IMR-90 (cell line): Measurements from ENCODE around the gene XCL1. TPM values are rescaled to one million over a fixed set of nuclear protein-coding genes. Genes with fewer than 3 reads are reported as not detected.

Experiments used
- ATAC-seq: fragments of 200-7000 bp; cut with Tn5 transposase; 2 replicates; pipeline ENCODE4 v1.9.1; 2020; ENCODE audit warnings: low read depth, mild to moderate bottlenecking, moderate library complexity
- BruUV-seq: library from RNA; stranded (reverse); fragments of 400-500 nt; replicated peaks from 2 replicates; lab custom pipeline; 2021; lab: Mats Ljungman, UMichigan
- CTCF ChIA-PET: fragments of 300-600 bp; formaldehyde crosslinking; extraction: SDS; loops from one replicate; lab custom pipeline; 2021; ENCODE audit warnings: antibody characterized with exemption; lab: Yijun Ruan, JAX
- POLR2A ChIA-PET: fragments of 300-600 bp; sonication (Branson Sonifier 250); formaldehyde crosslinking; loops from one replicate; lab custom pipeline; 2022; ENCODE audit warnings: antibody characterized with exemption; ENCODE audit not compliant: unreplicated experiment; lab: Charles Lee
- DNase-seq: peaks from one replicate; pipeline ENCODE4 v3.0.0; 2013
- H2AFZ ChIP-seq: replicated peaks from 2 replicates; pipeline ENCODE3; 2013; ENCODE audit warnings: low read length, mild to moderate bottlenecking; ENCODE audit not compliant: poor library complexity
- H2AK5ac ChIP-seq: 2 replicates; pipeline ENCODE4 v1.6.1; 2013; ENCODE audit warnings: low read depth, low read length, inconsistent platforms
- H2AK9ac ChIP-seq: replicated peaks from 2 replicates; pipeline ENCODE3; 2013; ENCODE audit warnings: mild to moderate bottlenecking, low read depth, low read length, moderate library complexity; ENCODE audit not compliant: poor library complexity
- H2BK120ac ChIP-seq: 2 replicates; pipeline ENCODE4 v1.6.1; 2013; ENCODE audit warnings: low read depth, low read length, inconsistent platforms
- H2BK15ac ChIP-seq: 3 replicates; pipeline ENCODE4 v1.6.1; 2013; ENCODE audit warnings: low read depth, low read length, inconsistent platforms
- H2BK20ac ChIP-seq: 2 replicates; pipeline ENCODE4 v1.6.1; 2013; ENCODE audit warnings: low read depth, mild to moderate bottlenecking, inconsistent platforms, low read length, moderate library complexity
- H2BK5ac ChIP-seq: 2 replicates; pipeline ENCODE4 v1.6.1; 2013; ENCODE audit warnings: mild to moderate bottlenecking, low read depth, low read length, inconsistent platforms; ENCODE audit not compliant: poor library complexity, severe bottlenecking
- H3K14ac ChIP-seq: replicated peaks from 2 replicates; pipeline ENCODE4 v1.6.1; 2013; ENCODE audit warnings: low read depth, low read length, inconsistent platforms
- H3K18ac ChIP-seq: 2 replicates; pipeline ENCODE4 v1.6.1; 2013; ENCODE audit warnings: low read depth, low read length, control low read depth
- H3K23ac ChIP-seq: 2 replicates; pipeline ENCODE4 v1.6.1; 2013; ENCODE audit warnings: low read depth, low read length, inconsistent platforms
- H3K27ac ChIP-seq: 2 replicates; pipeline ENCODE4 v1.5.1; 2013; ENCODE audit warnings: mild to moderate bottlenecking, control low read depth, low read length; ENCODE audit not compliant: insufficient read depth
- H3K27me3 ChIP-seq: 2 replicates; pipeline ENCODE4 v1.6.1; 2013; ENCODE audit warnings: low read length; ENCODE audit not compliant: control insufficient read depth, insufficient read depth
- H3K36me3 ChIP-seq: 2 replicates; pipeline ENCODE4 v1.6.1; 2013; ENCODE audit warnings: low read length, mixed read lengths; ENCODE audit not compliant: control insufficient read depth, insufficient read depth
- H3K4ac ChIP-seq: 2 replicates; pipeline ENCODE4 v1.6.1; 2013; ENCODE audit warnings: low read depth, low read length, inconsistent platforms
- H3K4me1 ChIP-seq: 2 replicates; pipeline ENCODE4 v1.6.1; 2013; ENCODE audit warnings: low read length, mixed read lengths; ENCODE audit not compliant: control insufficient read depth, insufficient read depth
- H3K4me2 ChIP-seq: 2 replicates; pipeline ENCODE4 v1.6.1; 2013; ENCODE audit warnings: low read depth, mild to moderate bottlenecking, control low read depth, low read length, moderate library complexity
- H3K4me3 ChIP-seq: 2 replicates; pipeline ENCODE4 v1.5.1; 2013; ENCODE audit warnings: low read depth, mild to moderate bottlenecking, control low read depth, low read length, moderate library complexity; ENCODE audit not compliant: insufficient read depth
- H3K56ac ChIP-seq: 2 replicates; pipeline ENCODE4 v1.6.1; 2013; ENCODE audit warnings: low read length, inconsistent platforms; ENCODE audit not compliant: insufficient read depth; ENCODE audit errors: extremely low read depth
- H3K79me1 ChIP-seq, 2 experiments: 2 replicates each; pipeline ENCODE4 v1.6.1; 2013; ENCODE audit warnings: low read length in 2 of 2, inconsistent platforms in 1 of 2, low read depth in 1 of 2
- H3K9ac ChIP-seq: 2 replicates; pipeline ENCODE4 v1.6.1; 2013; ENCODE audit warnings: low read depth, low read length, control low read depth
- H3K9me1 ChIP-seq: 2 replicates; pipeline ENCODE4 v1.6.1; 2013; ENCODE audit warnings: low read length, inconsistent platforms; ENCODE audit not compliant: insufficient read depth
- H3K9me3 ChIP-seq: 2 replicates; pipeline ENCODE4 v1.6.1; 2013; ENCODE audit warnings: low read length; ENCODE audit not compliant: control insufficient read depth, insufficient read depth
- H4K20me1 ChIP-seq: 2 replicates; pipeline ENCODE4 v1.6.1; 2013; ENCODE audit warnings: low read length, inconsistent platforms; ENCODE audit not compliant: insufficient read depth
- H4K5ac ChIP-seq: 2 replicates; pipeline ENCODE4 v1.6.1; 2013; ENCODE audit warnings: mild to moderate bottlenecking, low read depth, low read length, control low read depth
- H4K8ac ChIP-seq, 2 experiments: 2 replicates each; pipeline ENCODE4 v1.6.1; 2013; ENCODE audit warnings: low read depth in 2 of 2, low read length in 2 of 2, control low read depth in 1 of 2, inconsistent platforms in 1 of 2
- H4K91ac ChIP-seq: 2 replicates; pipeline ENCODE4 v1.6.1; 2013; ENCODE audit warnings: low read depth, low read length, inconsistent platforms; ENCODE audit not compliant: insufficient read depth
- BHLHE40 ChIP-seq: fragments of 150-350 bp; IDR thresholded peaks from 2 replicates; pipeline ENCODE4 v1.6.1; 2016; ENCODE audit warnings: mild to moderate bottlenecking, low read depth, low read length
- CEBPB ChIP-seq: IDR thresholded peaks from 2 replicates; pipeline ENCODE4 v1.6.1; 2012; ENCODE audit warnings: low read depth, low read length, improper control_type of control experiment
- CHD1 ChIP-seq: IDR thresholded peaks from 2 replicates; pipeline ENCODE4 v1.6.1; 2012; ENCODE audit warnings: low read depth, low read length, improper control_type of control experiment
- MAFK ChIP-seq: IDR thresholded peaks from 2 replicates; pipeline ENCODE4 v1.6.1; 2012; ENCODE audit warnings: low read depth, low read length, improper control_type of control experiment
- MXI1 ChIP-seq: IDR thresholded peaks from 2 replicates; pipeline ENCODE4 v1.6.1; 2012; ENCODE audit warnings: low read depth, mild to moderate bottlenecking, low read length, moderate library complexity, borderline replicate concordance
- NFE2L2 ChIP-seq: fragments of 150-350 bp; IDR thresholded peaks from 2 replicates; pipeline ENCODE4 v1.6.1; 2016; ENCODE audit warnings: low read depth, mild to moderate bottlenecking, low read length
- RCOR1 ChIP-seq: IDR thresholded peaks from 2 replicates; pipeline ENCODE4 v1.6.1; 2012; ENCODE audit warnings: mild to moderate bottlenecking, low read length, improper control_type of control experiment; ENCODE audit not compliant: insufficient replicate concordance
- RFX5 ChIP-seq: IDR thresholded peaks from 2 replicates; pipeline ENCODE4 v1.8.0; 2012; ENCODE audit warnings: low read depth, mild to moderate bottlenecking, low read length, moderate library complexity
- WGBS, 2 experiments: methylation state at CpG; one replicate each; pipeline versions ENCODE4 v1.1.5 to v1.1.7; 2013; ENCODE audit warnings: missing lambda C conversion rate in 2 of 2; ENCODE audit not compliant: insufficient read length in 1 of 2; ENCODE audit errors: extremely low coverage in 2 of 2; 5-methylcytosine and 5-hydroxymethylcytosine counted together
- dilution Hi-C: fragments of 300-500 bp; cut with HindIII; formaldehyde crosslinking; loops from one replicate; pipeline ENCODE4 v1.14.3; 2018; ENCODE audit warnings: low sequenced_read_pairs; ENCODE audit not compliant: unreplicated experiment
- in situ Hi-C: fragments of 300-500 bp; cut with MboI; formaldehyde crosslinking; loops from 3 replicates; pipeline ENCODE4 v1.14.3; 2019; ENCODE audit warnings: low sequenced_read_pairs, inconsistent platforms, mixed read lengths
- intact Hi-C: fragments of 100-400 bp; cut with micrococcal nuclease; formaldehyde crosslinking; loops from 2 replicates; pipeline ENCODE4 v1.10.0; 2022
- polyA plus RNA-seq, 3 experiments: library from polyadenylated mRNA; depleted of rRNA; stranded (reverse); fragments of >200 nt; gene quantifications; 2 replicates each; pipeline ENCODE4 v1.2.3, GENCODE V29; 2012; ENCODE audit warnings: low replicate concordance in 1 of 3
- total RNA-seq: library from RNA; depleted of rRNA; stranded (reverse); fragments of >200 nt; gene quantifications from 2 replicates; pipeline ENCODE4 v1.2.3, GENCODE V29; 2012
- TF ChIP-seq, protein P1 (sequence below): fragments of 150-350 bp; IDR thresholded peaks from 2 replicates; pipeline ENCODE4 v1.6.1; 2016; ENCODE audit warnings: low read depth, mild to moderate bottlenecking, low read length, moderate library complexity, borderline replicate concordance

Gene XCL1
- total and polyA plus RNA-seq, 2 of the 4 experiments (the other 2 are of a cell fraction), result not detected

GRCh38 chr1:168582688-168583336 lies 6.4 kb downstream of the XCL1 start:
- H3K79me1 ChIP-seq, result no peaks in the 10 kb centered on the region
- no peaks in the 10 kb centered on the region for H3K27me3 ChIP-seq
- H3K9ac ChIP-seq, result no peak overlapping the region
- H3K27ac ChIP-seq, result no peak overlapping the region
- H3K23ac ChIP-seq, result no peak overlapping the region
- DNase-seq (peak; percentile 8), ATAC-seq (peak; percentile 37; the same call in 1 of the 2 replicates)
- TF ChIP-seq, protein P1, sequence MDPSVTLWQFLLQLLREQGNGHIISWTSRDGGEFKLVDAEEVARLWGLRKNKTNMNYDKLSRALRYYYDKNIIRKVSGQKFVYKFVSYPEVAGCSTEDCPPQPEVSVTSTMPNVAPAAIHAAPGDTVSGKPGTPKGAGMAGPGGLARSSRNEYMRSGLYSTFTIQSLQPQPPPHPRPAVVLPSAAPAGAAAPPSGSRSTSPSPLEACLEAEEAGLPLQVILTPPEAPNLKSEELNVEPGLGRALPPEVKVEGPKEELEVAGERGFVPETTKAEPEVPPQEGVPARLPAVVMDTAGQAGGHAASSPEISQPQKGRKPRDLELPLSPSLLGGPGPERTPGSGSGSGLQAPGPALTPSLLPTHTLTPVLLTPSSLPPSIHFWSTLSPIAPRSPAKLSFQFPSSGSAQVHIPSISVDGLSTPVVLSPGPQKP, result no peak
- TF ChIP-seq MAFK, result no peak
- no peak for TF ChIP-seq NFE2L2
- no peak for TF ChIP-seq RCOR1
- TF ChIP-seq RFX5, result no peak
- no peak for TF ChIP-seq CHD1
- TF ChIP-seq CEBPB, result no peak
- TF ChIP-seq BHLHE40, result no peak
- no peak for TF ChIP-seq MXI1
- H3K9me1 ChIP-seq, result no peaks in the 10 kb centered on the region
- H3K56ac ChIP-seq, result no peak overlapping the region
- ChIA-PET POLR2A (no interaction called here), CTCF (interaction anchor here (0.6 kb wide), 1 partner anchor 633 kb away, joined by 5 read pairs; no protein-coding TSS in a partner anchor)
- no peaks in the 10 kb centered on the region for H4K20me1 ChIP-seq
- WGBS, 2 experiments, result 0% methylated on average over 1 of the region's 6 CpGs; no CpG with 5 or more reads in 1 of the 2 experiments
- H3K36me3 ChIP-seq, result no peaks in the 10 kb centered on the region
- in situ Hi-C loops (no loop called here), dilution Hi-C loops (no loop called here), intact Hi-C loops (no loop called here)
- H3K14ac ChIP-seq, result no peak overlapping the region
- no peak overlapping the region for H2AK5ac ChIP-seq
- no peak overlapping the region for H2AFZ ChIP-seq
- no peaks in the 10 kb centered on the region for H3K4me1 ChIP-seq
- no peaks in the 10 kb centered on the region for H3K9me3 ChIP-seq
- no peak overlapping the region for H3K18ac ChIP-seq
- H4K5ac ChIP-seq, result no peak overlapping the region
- no peak overlapping the region for H4K8ac ChIP-seq
- no peak overlapping the region for H2BK20ac ChIP-seq
- H4K91ac ChIP-seq, result no peak overlapping the region
- BruUV-seq, result no TSS peak
- H3K4me2 ChIP-seq, result no peak overlapping the region
- H2BK5ac ChIP-seq, result no peak overlapping the region
- no peak overlapping the region for H2BK15ac ChIP-seq
- H2AK9ac ChIP-seq, result no peak overlapping the region
- H2BK120ac ChIP-seq, result no peak overlapping the region
- H3K4me3 ChIP-seq, result no peak overlapping the region
- H3K4ac ChIP-seq, result no peak overlapping the region
